MM.1S (cell line): ENCODE measurements around the gene ABCC1.

ENCODE experiments used
- DNase-seq: peaks from one replicate; pipeline ENCODE4 v3.0.0-alpha.2; 2015
- H2AFZ ChIP-seq: fragments of 300-600 bp; sonication (generic); 2 replicates; pipeline ENCODE4 v1.6.0; 2016; ENCODE audit warnings: antibody characterized with exemption, low read length
- H3F3A ChIP-seq: fragments of 300-600 bp; sonication (generic); 2 replicates; pipeline ENCODE4 v1.6.1; 2016; ENCODE audit warnings: mild to moderate bottlenecking, antibody characterized with exemption, low read length, moderate library complexity, mixed read lengths; ENCODE audit not compliant: insufficient read depth
- H3K27ac ChIP-seq: fragments of 300-600 bp; sonication (generic); 2 replicates; pipeline ENCODE4 v1.5.1; 2016; ENCODE audit warnings: mild to moderate bottlenecking, low read length
- H3K27me3 ChIP-seq: fragments of 300-600 bp; sonication (generic); replicated peaks from 2 replicates; pipeline ENCODE4 v1.6.0; 2016; ENCODE audit warnings: low read length; ENCODE audit not compliant: insufficient read depth
- H3K36me3 ChIP-seq: fragments of 300-600 bp; sonication (generic); replicated peaks from 2 replicates; pipeline ENCODE4 v1.6.1; 2016; ENCODE audit warnings: mild to moderate bottlenecking, low read length, mixed read lengths; ENCODE audit not compliant: insufficient read depth
- H3K4me1 ChIP-seq: fragments of 300-600 bp; sonication (generic); 2 replicates; pipeline ENCODE4 v1.6.1; 2016; ENCODE audit warnings: low read length, mixed read lengths
- H3K4me2 ChIP-seq: fragments of 300-600 bp; sonication (generic); 2 replicates; pipeline ENCODE4 v1.6.0; 2016; ENCODE audit warnings: low read depth, low read length
- H3K4me3 ChIP-seq: fragments of 300-600 bp; sonication (generic); 2 replicates; pipeline ENCODE4 v1.5.1; 2016; ENCODE audit warnings: low read length, mixed read lengths
- H3K79me2 ChIP-seq: fragments of 300-600 bp; sonication (generic); 2 replicates; pipeline ENCODE4 v1.6.1; 2016; ENCODE audit warnings: mixed run types, low read length, mixed read lengths
- H3K9ac ChIP-seq: fragments of 300-600 bp; sonication (generic); 2 replicates; pipeline ENCODE4 v1.6.1; 2016; ENCODE audit warnings: low read length, mixed read lengths
- H3K9me2 ChIP-seq: fragments of 300-600 bp; sonication (generic); replicated peaks from 2 replicates; pipeline ENCODE4 v1.6.1; 2016; ENCODE audit warnings: mild to moderate bottlenecking, low read length, mixed read lengths; ENCODE audit not compliant: insufficient read depth
- H3K9me3 ChIP-seq: fragments of 300-600 bp; sonication (generic); replicated peaks from 2 replicates; pipeline ENCODE4 v1.6.1; 2016; ENCODE audit warnings: mild to moderate bottlenecking, low read length, mixed read lengths; ENCODE audit not compliant: insufficient read depth
- H4K20me1 ChIP-seq: fragments of 300-600 bp; sonication (generic); 2 replicates; pipeline ENCODE4 v1.6.1; 2016; ENCODE audit warnings: mild to moderate bottlenecking, low read length, moderate library complexity, mixed read lengths; ENCODE audit not compliant: insufficient read depth
- EZH2 ChIP-seq: fragments of 300-600 bp; sonication (generic); optimal IDR thresholded peaks from 2 replicates; pipeline ENCODE3; 2017; ENCODE audit warnings: low read depth, mild to moderate bottlenecking, antibody characterized with exemption, low read length, mixed read lengths
- EZH2phosphoT487 ChIP-seq: fragments of 300-600 bp; sonication (generic); IDR thresholded peaks from 2 replicates; pipeline ENCODE4 v1.6.1; 2018; ENCODE audit warnings: antibody characterized with exemption, low read length
- TF ChIP-seq, protein P1 (sequence below): fragments of 300-600 bp; sonication (generic); IDR thresholded peaks from 2 replicates; pipeline ENCODE4 v1.5.1; 2016; ENCODE audit warnings: antibody characterized with exemption, low read length, mixed read lengths

The ABCC1 gene

DNA sequence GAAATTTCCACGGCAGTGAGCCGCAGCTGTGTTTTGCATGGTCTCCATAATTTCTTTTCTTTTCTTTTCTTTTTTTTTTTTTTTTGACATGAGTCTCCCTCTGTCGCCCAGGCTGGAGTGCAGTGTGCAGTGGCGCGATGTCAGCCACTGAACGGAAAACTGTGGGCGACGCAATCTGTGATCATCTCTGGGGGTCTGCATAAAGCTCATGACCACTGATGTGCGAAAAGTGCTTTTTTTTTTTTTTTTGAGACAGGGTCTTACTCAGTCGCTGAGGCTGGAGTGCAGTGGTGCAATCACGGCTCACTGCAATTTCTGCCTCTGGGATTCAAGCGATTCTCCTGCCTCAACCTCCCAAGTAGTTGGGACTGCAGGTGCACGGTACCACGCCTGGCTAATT lies 156.2 kb downstream of the ABCC1 start:
- no peak overlapping the region for H3K4me3 ChIP-seq
- TF ChIP-seq, protein P1, sequence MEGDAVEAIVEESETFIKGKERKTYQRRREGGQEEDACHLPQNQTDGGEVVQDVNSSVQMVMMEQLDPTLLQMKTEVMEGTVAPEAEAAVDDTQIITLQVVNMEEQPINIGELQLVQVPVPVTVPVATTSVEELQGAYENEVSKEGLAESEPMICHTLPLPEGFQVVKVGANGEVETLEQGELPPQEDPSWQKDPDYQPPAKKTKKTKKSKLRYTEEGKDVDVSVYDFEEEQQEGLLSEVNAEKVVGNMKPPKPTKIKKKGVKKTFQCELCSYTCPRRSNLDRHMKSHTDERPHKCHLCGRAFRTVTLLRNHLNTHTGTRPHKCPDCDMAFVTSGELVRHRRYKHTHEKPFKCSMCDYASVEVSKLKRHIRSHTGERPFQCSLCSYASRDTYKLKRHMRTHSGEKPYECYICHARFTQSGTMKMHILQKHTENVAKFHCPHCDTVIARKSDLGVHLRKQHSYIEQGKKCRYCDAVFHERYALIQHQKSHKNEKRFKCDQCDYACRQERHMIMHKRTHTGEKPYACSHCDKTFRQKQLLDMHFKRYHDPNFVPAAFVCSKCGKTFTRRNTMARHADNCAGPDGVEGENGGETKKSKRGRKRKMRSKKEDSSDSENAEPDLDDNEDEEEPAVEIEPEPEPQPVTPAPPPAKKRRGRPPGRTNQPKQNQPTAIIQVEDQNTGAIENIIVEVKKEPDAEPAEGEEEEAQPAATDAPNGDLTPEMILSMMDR: no peak
- no peak for TF ChIP-seq EZH2
- TF ChIP-seq EZH2phosphoT487: no peak
- no peaks in the 10 kb centered on the region for H4K20me1 ChIP-seq
- no peak overlapping the region for H3K4me2 ChIP-seq
- no peak overlapping the region for H3K9ac ChIP-seq
- no peaks in the 10 kb centered on the region for H3K79me2 ChIP-seq
- no peaks in the 10 kb centered on the region for H3K9me3 ChIP-seq
- no peak overlapping the region for H2AFZ ChIP-seq
- H3K27me3 ChIP-seq: no peaks in the 10 kb centered on the region
- no peak for DNase-seq
- no peaks in the 10 kb centered on the region for H3K36me3 ChIP-seq
- no peak overlapping the region for H3K27ac ChIP-seq
- no peaks in the 10 kb centered on the region for H3K9me2 ChIP-seq
- no peaks in the 10 kb centered on the region for H3F3A ChIP-seq
- H3K4me1 ChIP-seq: no peaks in the 10 kb centered on the region

DNA sequence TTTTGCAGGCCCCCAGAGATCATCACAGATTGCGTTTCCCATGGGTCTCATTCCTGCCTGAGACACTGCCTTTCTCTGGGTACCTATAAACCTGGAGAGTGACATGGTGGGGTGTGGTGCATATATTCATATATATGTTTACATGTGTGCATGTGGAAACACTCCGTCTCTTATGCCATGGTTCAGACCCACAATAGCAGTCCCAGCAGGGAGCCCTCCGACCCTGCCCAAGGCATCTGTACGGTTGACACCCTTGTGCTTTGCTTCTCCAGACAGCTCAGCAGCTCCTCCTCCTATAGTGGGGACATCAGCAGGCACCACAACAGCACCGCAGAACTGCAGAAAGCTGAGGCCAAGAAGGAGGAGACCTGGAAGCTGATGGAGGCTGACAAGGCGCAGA lies 157.1 kb downstream of the ABCC1 start:
- Histone ChIP-seq H3K4me2 (no peak overlapping the region), H3K4me3 (no peak overlapping the region), H3F3A (no peaks in the 10 kb centered on the region), H3K27ac (no peak overlapping the region), H3K4me1 (no peaks in the 10 kb centered on the region), H3K79me2 (no peaks in the 10 kb centered on the region), H4K20me1 (no peaks in the 10 kb centered on the region), H3K9me3 (no peaks in the 10 kb centered on the region), H2AFZ (no peak overlapping the region), H3K27me3 (no peaks in the 10 kb centered on the region), H3K36me3 (no peaks in the 10 kb centered on the region), H3K9ac (no peak overlapping the region), H3K9me2 (no peaks in the 10 kb centered on the region)
- no peak for DNase-seq
- TF ChIP-seq EZH2phosphoT487 (no peak), EZH2 (no peak)
- TF ChIP-seq, protein P1: no peak

DNA sequence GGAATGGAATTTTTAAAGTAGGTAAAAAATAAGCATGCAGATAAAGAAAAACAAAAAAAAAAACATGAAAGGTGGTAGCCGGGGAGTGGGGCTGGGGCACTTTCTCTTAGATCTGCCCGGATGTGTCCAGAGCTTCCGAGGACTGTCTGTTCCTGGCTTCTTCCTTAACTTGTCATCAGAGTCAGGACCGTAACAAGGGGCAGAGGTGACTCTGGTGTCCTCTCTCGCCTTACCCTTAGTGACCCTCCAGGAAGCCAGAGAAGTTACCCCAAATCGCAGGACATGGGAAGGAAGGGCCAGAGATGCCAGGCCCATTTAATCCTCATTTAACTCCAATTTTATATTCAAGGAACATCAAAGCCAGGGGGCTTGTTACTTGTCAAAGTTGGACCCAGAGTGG lies 158.4 kb downstream of the ABCC1 start:
- H3K4me3 ChIP-seq: no peak overlapping the region
- H3K79me2 ChIP-seq: no peaks in the 10 kb centered on the region
- H3K27me3 ChIP-seq: no peaks in the 10 kb centered on the region
- H3K4me1 ChIP-seq: no peaks in the 10 kb centered on the region
- H3K9ac ChIP-seq: no peak overlapping the region
- H3F3A ChIP-seq: no peaks in the 10 kb centered on the region
- H3K27ac ChIP-seq: no peak overlapping the region
- no peaks in the 10 kb centered on the region for H3K9me2 ChIP-seq
- DNase-seq: no peak
- no peaks in the 10 kb centered on the region for H3K9me3 ChIP-seq
- TF ChIP-seq EZH2 (no peak), EZH2phosphoT487 (no peak)
- H4K20me1 ChIP-seq: no peaks in the 10 kb centered on the region
- no peaks in the 10 kb centered on the region for H3K36me3 ChIP-seq
- H3K4me2 ChIP-seq: no peak overlapping the region
- no peak overlapping the region for H2AFZ ChIP-seq

DNA sequence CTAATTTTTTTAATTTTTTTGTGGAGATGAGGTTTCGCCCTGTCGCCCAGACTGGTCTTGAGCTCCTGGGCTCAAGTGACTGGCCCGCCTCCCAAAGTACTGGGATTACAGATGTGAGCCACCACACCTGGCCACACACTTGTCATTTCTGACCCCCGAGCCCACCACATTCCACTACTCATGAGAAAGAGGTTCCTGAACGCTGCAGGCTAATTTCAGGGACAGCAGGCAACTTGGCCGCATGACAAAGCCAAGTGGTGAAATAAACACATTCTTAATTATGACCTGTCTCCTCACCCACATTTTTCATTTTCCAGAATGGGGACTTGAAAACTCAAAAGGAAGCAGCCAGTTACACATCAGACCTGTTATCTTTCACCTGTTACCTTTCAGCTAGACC lies 159.3 kb downstream of the ABCC1 start:
- no peak overlapping the region for H3K4me2 ChIP-seq

More for the DNA sequence above, 159.3 kb downstream of the ABCC1 start:
- TF ChIP-seq, protein P1: no peak
- TF ChIP-seq EZH2phosphoT487 (no peak), EZH2 (no peak)
- Histone ChIP-seq H3K4me3 (no peak overlapping the region), H2AFZ (no peak overlapping the region), H3K9ac (no peak overlapping the region), H3F3A (no peaks in the 10 kb centered on the region), H3K9me2 (no peaks in the 10 kb centered on the region), H3K27me3 (no peaks in the 10 kb centered on the region), H3K9me3 (no peaks in the 10 kb centered on the region), H3K27ac (no peak overlapping the region), H3K4me1 (no peaks in the 10 kb centered on the region), H3K36me3 (no peaks in the 10 kb centered on the region), H4K20me1 (no peaks in the 10 kb centered on the region), H3K79me2 (no peaks in the 10 kb centered on the region)
- DNase-seq: no peak
